Measurements from ENCODE around the gene DOP1B.

DNA sequence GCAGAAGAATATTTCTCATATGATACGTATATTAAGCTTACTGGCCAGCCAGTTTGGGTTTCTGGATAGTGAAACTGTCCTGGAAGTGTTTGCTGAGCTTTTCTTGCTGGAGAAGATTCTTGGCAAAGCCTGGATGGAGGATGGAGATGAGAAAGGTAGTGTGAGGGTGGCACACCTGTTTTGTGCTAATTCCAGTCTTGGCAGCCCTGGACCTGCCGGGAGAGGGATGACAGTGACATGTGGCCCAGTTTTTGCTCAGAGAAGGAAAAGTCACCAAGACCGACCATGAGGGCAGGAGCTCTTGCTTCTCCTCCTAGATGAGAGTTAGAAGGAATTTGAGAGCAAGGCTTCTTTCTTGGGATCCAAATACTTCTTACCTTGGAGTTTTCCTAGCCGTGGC lies 34.1 kb downstream of the DOP1B start:
- TF ChIP-seq, protein P1, sequence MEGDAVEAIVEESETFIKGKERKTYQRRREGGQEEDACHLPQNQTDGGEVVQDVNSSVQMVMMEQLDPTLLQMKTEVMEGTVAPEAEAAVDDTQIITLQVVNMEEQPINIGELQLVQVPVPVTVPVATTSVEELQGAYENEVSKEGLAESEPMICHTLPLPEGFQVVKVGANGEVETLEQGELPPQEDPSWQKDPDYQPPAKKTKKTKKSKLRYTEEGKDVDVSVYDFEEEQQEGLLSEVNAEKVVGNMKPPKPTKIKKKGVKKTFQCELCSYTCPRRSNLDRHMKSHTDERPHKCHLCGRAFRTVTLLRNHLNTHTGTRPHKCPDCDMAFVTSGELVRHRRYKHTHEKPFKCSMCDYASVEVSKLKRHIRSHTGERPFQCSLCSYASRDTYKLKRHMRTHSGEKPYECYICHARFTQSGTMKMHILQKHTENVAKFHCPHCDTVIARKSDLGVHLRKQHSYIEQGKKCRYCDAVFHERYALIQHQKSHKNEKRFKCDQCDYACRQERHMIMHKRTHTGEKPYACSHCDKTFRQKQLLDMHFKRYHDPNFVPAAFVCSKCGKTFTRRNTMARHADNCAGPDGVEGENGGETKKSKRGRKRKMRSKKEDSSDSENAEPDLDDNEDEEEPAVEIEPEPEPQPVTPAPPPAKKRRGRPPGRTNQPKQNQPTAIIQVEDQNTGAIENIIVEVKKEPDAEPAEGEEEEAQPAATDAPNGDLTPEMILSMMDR (conservative IDR thresholded peaks at IDR 0.05; ENCODE audit: low read length), result no peak
- TF ChIP-seq EZH2phosphoT487 (IDR thresholded peaks at IDR 0.05; ENCODE audit: borderline replicate concordance, low read depth, low read length), result no peak

Data from OCI-LY7 (cell line).